Esophagus muscularis mucosa (tissue), 3 donors: ENCODE measurements around the gene TAF3.

Experiments used
- CTCF ChIP-seq, 3 experiments: fragments of 200-600 bp in 2 of 3; fragments of 450-650 bp in 1 of 3; sonication (generic) in 2 of 3; IDR thresholded peaks; one replicate each; pipeline ENCODE4 v1.5.1; 2017 to 2019; ENCODE audit warnings: antibody characterized with exemption in 3 of 3, mild to moderate bottlenecking in 2 of 3, moderate library complexity in 1 of 3
- POLR2A ChIP-seq: fragments of 450-650 bp; IDR thresholded peaks from one replicate; pipeline ENCODE4 v1.6.1; 2017; ENCODE audit warnings: antibody characterized with exemption, moderate library complexity, mild to moderate bottlenecking, low read depth

- TF ChIP-seq POLR2A = no peak
- TF ChIP-seq CTCF (IDR thresholded peaks at IDR 0.05) = no peak
These were observed 188.1 kb downstream of the TAF3 start for GRCh38 chr10:8006274-8006999.
